ENCODE measurements around the gene KDM5C.

- TF ChIP-seq, protein P1, sequence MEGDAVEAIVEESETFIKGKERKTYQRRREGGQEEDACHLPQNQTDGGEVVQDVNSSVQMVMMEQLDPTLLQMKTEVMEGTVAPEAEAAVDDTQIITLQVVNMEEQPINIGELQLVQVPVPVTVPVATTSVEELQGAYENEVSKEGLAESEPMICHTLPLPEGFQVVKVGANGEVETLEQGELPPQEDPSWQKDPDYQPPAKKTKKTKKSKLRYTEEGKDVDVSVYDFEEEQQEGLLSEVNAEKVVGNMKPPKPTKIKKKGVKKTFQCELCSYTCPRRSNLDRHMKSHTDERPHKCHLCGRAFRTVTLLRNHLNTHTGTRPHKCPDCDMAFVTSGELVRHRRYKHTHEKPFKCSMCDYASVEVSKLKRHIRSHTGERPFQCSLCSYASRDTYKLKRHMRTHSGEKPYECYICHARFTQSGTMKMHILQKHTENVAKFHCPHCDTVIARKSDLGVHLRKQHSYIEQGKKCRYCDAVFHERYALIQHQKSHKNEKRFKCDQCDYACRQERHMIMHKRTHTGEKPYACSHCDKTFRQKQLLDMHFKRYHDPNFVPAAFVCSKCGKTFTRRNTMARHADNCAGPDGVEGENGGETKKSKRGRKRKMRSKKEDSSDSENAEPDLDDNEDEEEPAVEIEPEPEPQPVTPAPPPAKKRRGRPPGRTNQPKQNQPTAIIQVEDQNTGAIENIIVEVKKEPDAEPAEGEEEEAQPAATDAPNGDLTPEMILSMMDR (IDR thresholded peaks at IDR 0.05) = no peak
- no peak for TF ChIP-seq POLR2A (IDR thresholded peaks at IDR 0.05)
These were observed 28.3 kb downstream of the KDM5C start for GRCh38 chrX:53196678-53197077.

Measured in heart left ventricle (tissue), 13 donors.